K562 (cell line): ENCODE results near the gene RBKS. TPM values are rescaled to one million over a fixed set of nuclear protein-coding genes. Genes with fewer than 3 reads are reported as not detected.

Experiments used
- ATAC-seq: fragments of 200-7000 bp; cut with Tn5 transposase; 3 replicates; pipeline ENCODE4 v1.9.1; 2020; ENCODE audit warnings: moderate library complexity
- BruUV-seq: library from RNA; stranded (reverse); fragments of 400-500 nt; replicated peaks from 2 replicates; lab custom pipeline; 2021; lab: Mats Ljungman, UMichigan
- CTCF ChIA-PET: fragments of 300-600 bp; formaldehyde crosslinking; extraction: SDS; loops from one replicate; lab custom pipeline; 2021; ENCODE audit warnings: low intra/inter-chr PET ratio; lab: Yijun Ruan, JAX
- POLR2A ChIA-PET: fragments of 300-600, 350-650 bp; sonication (Branson Sonifier 250); formaldehyde crosslinking; extraction: SDS; loops from one replicate; lab custom pipeline; 2021; ENCODE audit warnings: antibody characterized with exemption, inconsistent platforms; lab: Yijun Ruan, JAX
- DNase-seq, 4 experiments: peaks; one replicate each; pipeline versions ENCODE4 v3.0.0 to v3.0.0-alpha.2; 2011 to 2018; ENCODE audit warnings: low spot score in 3 of 4, mixed read lengths in 3 of 4; ENCODE audit errors: extremely low read depth in 1 of 4
- FAIRE-seq: peaks from 2 replicates; lab custom pipeline; 2011; peaks lifted over from hg19 to GRCh38; lab: Jason Lieb, UNC
- H2AFZ ChIP-seq: 2 replicates; pipeline ENCODE4 v1.6.0; 2011; ENCODE audit warnings: low read depth, low read length, control low read depth, inconsistent platforms
- H3K27ac ChIP-seq: fragments of 200-600 bp; 3 replicates; pipeline ENCODE4 v1.8.0; 2011; ENCODE audit warnings: low read depth, mild to moderate bottlenecking, control low read depth, inconsistent platforms, low read length, moderate library complexity, mixed read lengths; ENCODE audit errors: extremely low read depth
- H3K27me3 ChIP-seq, 2 experiments: fragments of 300-600 bp in 1 of 2; 2 replicates in 1 of 2; 3 replicates in 1 of 2; pipeline versions ENCODE4 v1.6.0 to v1.8.0; 2011; ENCODE audit warnings: inconsistent platforms in 2 of 2, low read length in 2 of 2, mild to moderate bottlenecking in 1 of 2, mixed read lengths in 1 of 2, moderate library complexity in 1 of 2; ENCODE audit not compliant: control insufficient read depth in 2 of 2, insufficient read depth in 2 of 2
- H3K36me3 ChIP-seq: fragments of 300-600 bp; 3 replicates; pipeline ENCODE4 v1.8.0; 2011; ENCODE audit warnings: mild to moderate bottlenecking, low read length, inconsistent platforms; ENCODE audit not compliant: control insufficient read depth, insufficient read depth
- H3K4me1 ChIP-seq, 2 experiments: fragments of 200-600 bp in 1 of 2; replicated peaks in 1 of 2; 2 replicates in 1 of 2; 3 replicates in 1 of 2; pipeline versions ENCODE4 v1.5.1 to v1.8.0; 2011; ENCODE audit warnings: inconsistent platforms in 2 of 2, low read length in 2 of 2, mild to moderate bottlenecking in 1 of 2, mixed read lengths in 1 of 2, moderate library complexity in 1 of 2; ENCODE audit not compliant: control insufficient read depth in 2 of 2, insufficient read depth in 2 of 2
- H3K4me2 ChIP-seq: 2 replicates; pipeline ENCODE4 v1.6.1; 2011; ENCODE audit warnings: low read length, control low read depth, inconsistent platforms, mixed read lengths; ENCODE audit not compliant: insufficient read depth
- H3K4me3 ChIP-seq: fragments of 200-600 bp; sonication (generic), shearing (Covaris generic); 2 replicates; pipeline ENCODE4 v1.5.1; 2016; ENCODE audit warnings: control low read depth, inconsistent platforms
- H3K79me2 ChIP-seq: fragments of 200-600 bp; 3 replicates; pipeline ENCODE4 v1.8.0; 2011; ENCODE audit warnings: low read length, inconsistent platforms; ENCODE audit not compliant: control insufficient read depth, insufficient read depth
- H3K9ac ChIP-seq, 2 experiments: 2 replicates each; pipeline versions ENCODE4 v1.6.0 to v1.6.1; 2011; ENCODE audit warnings: low read depth in 2 of 2, low read length in 2 of 2, control low read depth in 1 of 2, inconsistent platforms in 1 of 2, mild to moderate bottlenecking in 1 of 2, mixed read lengths in 1 of 2; ENCODE audit not compliant: insufficient read depth in 1 of 2
- H3K9me1 ChIP-seq: one replicate; pipeline ENCODE4 v1.6.0; 2011; ENCODE audit warnings: inconsistent platforms, mild to moderate bottlenecking, low read length, moderate library complexity; ENCODE audit not compliant: control insufficient read depth, insufficient read depth
- H3K9me3 ChIP-seq: replicated peaks from 2 replicates; pipeline ENCODE4 v1.5.1; 2011; ENCODE audit warnings: low read depth, low read length, inconsistent platforms; ENCODE audit not compliant: control insufficient read depth, insufficient read depth
- H4K20me1 ChIP-seq: replicated peaks from 2 replicates; pipeline ENCODE4 v1.6.1; 2011; ENCODE audit warnings: low read length, inconsistent platforms, mixed read lengths; ENCODE audit not compliant: control insufficient read depth, insufficient read depth
- ATF1 ChIP-seq, 2 experiments: fragments of 450-650 bp in 1 of 2; IDR thresholded peaks; 2 replicates each; pipeline ENCODE4 v1.6.1; 2016; ENCODE audit warnings: missing compliant biosample characterization in 1 of 2, missing genetic modification characterization in 1 of 2
- CHCHD3 ChIP-seq: fragments of 250-450 bp; sonication (Bioruptor Pico); IDR thresholded peaks from 2 replicates; pipeline ENCODE4 v2.1.2; 2022; ENCODE audit warnings: mild to moderate bottlenecking
- DPF2 ChIP-seq: fragments of 450-650 bp; IDR thresholded peaks from 2 replicates; pipeline ENCODE4 v1.6.1; 2016
- E2F6 ChIP-seq, 2 experiments: IDR thresholded peaks; 2 replicates each; pipeline ENCODE4 v1.6.1; 2011; ENCODE audit warnings: borderline replicate concordance in 1 of 2, control low read depth in 1 of 2, low read depth in 1 of 2, low read length in 1 of 2, mild to moderate bottlenecking in 1 of 2, mixed read lengths in 1 of 2, moderate library complexity in 1 of 2; ENCODE audit not compliant: insufficient read depth in 1 of 2, insufficient read length in 1 of 2, poor library complexity in 1 of 2, severe bottlenecking in 1 of 2; ENCODE audit errors: extremely low read depth in 1 of 2
- FOXK2 ChIP-seq, 2 experiments: fragments of 450-650 bp; IDR thresholded peaks in 1 of 2; conservative IDR thresholded peaks in 1 of 2; 2 replicates each; pipeline ENCODE4 v1.6.1; 2016; ENCODE audit warnings: low read depth in 2 of 2, mild to moderate bottlenecking in 1 of 2
- GABPB1 ChIP-seq: sonication (generic); formaldehyde crosslinking; IDR thresholded peaks from 2 replicates; pipeline ENCODE4 v1.8.0; 2022; ENCODE audit warnings: mild to moderate bottlenecking, missing genetic modification reagents
- JUN ChIP-seq, 2 experiments: sonication (generic) in 1 of 2; formaldehyde crosslinking in 1 of 2; IDR thresholded peaks; 2 replicates each; pipeline versions ENCODE4 v1.6.1 to v1.8.0; 2012 to 2022; ENCODE audit warnings: borderline replicate concordance in 2 of 2, mild to moderate bottlenecking in 2 of 2, improper control_type of control experiment in 1 of 2, low read depth in 1 of 2, low read length in 1 of 2, missing genetic modification reagents in 1 of 2
- NBN ChIP-seq: fragments of 450-650 bp; IDR thresholded peaks from 2 replicates; pipeline ENCODE4 v1.6.1; 2016; ENCODE audit warnings: low read depth, mild to moderate bottlenecking
- NFIX ChIP-seq: fragments of 250-450 bp; sonication (Bioruptor Pico); IDR thresholded peaks from 2 replicates; pipeline ENCODE4 v1.4.0; 2020; ENCODE audit warnings: low read depth, mild to moderate bottlenecking, moderate library complexity
- NR2C2 ChIP-seq, 2 experiments: fragments of 200-800 bp in 1 of 2; sonication (Bioruptor generic) in 1 of 2; sonication (generic) in 1 of 2; formaldehyde crosslinking in 1 of 2; IDR thresholded peaks; 2 replicates each; pipeline versions ENCODE4 v1.6.1 to v1.8.0; 2016 to 2022; ENCODE audit warnings: mild to moderate bottlenecking in 1 of 2, missing compliant biosample characterization in 1 of 2, missing genetic modification characterization in 1 of 2, missing genetic modification reagents in 1 of 2
- RNF2 ChIP-seq: sonication (generic); IDR thresholded peaks from 2 replicates; pipeline ENCODE4 v1.6.1; 2016
- WGBS: fragments of 100-300 bp; shearing (Covaris generic); methylation state at CpG from one replicate; pipeline ENCODE4 v1.1.6; 2016; ENCODE audit warnings: low coverage, mixed read lengths; ENCODE audit not compliant: insufficient coverage; ENCODE audit errors: missing lambda C conversion rate; 5-methylcytosine and 5-hydroxymethylcytosine counted together
- in situ Hi-C: fragments of 300-500 bp; cut with MboI; formaldehyde crosslinking; loops from 4 replicates; pipeline ENCODE4 v1.15.0; 2018; ENCODE audit warnings: inconsistent platforms, mixed read lengths
- intact Hi-C: fragments of 100-400 bp; cut with micrococcal nuclease; formaldehyde crosslinking; loops from 2 replicates; pipeline ENCODE4 v1.14.2; 2022
- polyA plus RNA-seq, 8 experiments: library from polyadenylated mRNA; depleted of rRNA in 4 of 8; stranded (reverse) in 5 of 8; unstranded in 3 of 8; fragments of >200 nt; fragmentation: Nextera tagmentation in 2 of 8; fragmentation: Illumina TruSeq in 1 of 8; extraction: Ambion mirVana in 2 of 8; extraction: Trizol in 1 of 8; gene quantifications; 2 replicates each; pipeline versions ENCODE4 v1.2.1 to v1.2.3, GENCODE V29; 2011 to 2014; ENCODE audit warnings: inconsistent platforms in 1 of 8, missing spikeins in 1 of 8
- total RNA-seq, 7 experiments: library from RNA; depleted of rRNA in 6 of 7; stranded (reverse); fragments of >200 nt in 6 of 7; fragmentation: Illumina TruSeq in 2 of 7; extraction: Trizol in 2 of 7; gene quantifications; 2 replicates each; pipeline versions ENCODE4 v1.2.1 to v1.2.3, GENCODE V29; 2011 to 2021; ENCODE audit warnings: low replicate concordance in 1 of 7
- TF ChIP-seq, protein P1 (sequence below): sonication (generic); formaldehyde crosslinking; IDR thresholded peaks from 2 replicates; pipeline ENCODE4 v1.8.0; 2022; ENCODE audit warnings: missing genetic modification reagents, mild to moderate bottlenecking, borderline replicate concordance
- TF ChIP-seq, protein P2 (sequence below): sonication (generic); formaldehyde crosslinking; IDR thresholded peaks from 2 replicates; pipeline ENCODE4 v1.8.0; 2022; ENCODE audit warnings: missing genetic modification reagents, mild to moderate bottlenecking, moderate library complexity, borderline replicate concordance
- TF ChIP-seq, protein P3 (sequence below): IDR thresholded peaks from 2 replicates; pipeline ENCODE4 v1.6.1; 2011; ENCODE audit not compliant: insufficient read length; ENCODE audit errors: extremely low read depth

Gene RBKS
- total and polyA plus RNA-seq, 9 of the 15 experiments (the other 6 are each of a cell fraction or from before 2014, with no cell fraction given) = 0.06 to 0.39 (median 0.19) TPM

GRCh38 chr2:27890924-27891672 is 911 bp upstream of the RBKS start:
- TSS peak; percentile 65 for BruUV-seq
- TF ChIP-seq NR2C2 (CRISPR knock-in tag; IDR thresholded peaks at IDR 0.05) (peak; percentile 54; the same call in 1 of the 2 replicates), NR2C2 (tag; IDR thresholded peaks at IDR 0.05) (no peak), ATF1 (CRISPR knock-in tag; IDR thresholded peaks at IDR 0.05) (peak; percentile 93), ATF1 (tag; IDR thresholded peaks at IDR 0.05) (peak; percentile 100), NFIX (CRISPR knock-in tag) (no peak), RNF2 (0 out of 2 replicates have a peak, but pooled peaks have one; percentile 21), GABPB1 (peak; percentile 95), JUN (IDR thresholded peaks at IDR 0.05; ENCODE audit: borderline replicate concordance, low read depth, low read length) (0 out of 2 replicates have a peak, but pooled peaks have one; percentile 37), JUN (CRISPR knock-in tag; IDR thresholded peaks at IDR 0.05; ENCODE audit: borderline replicate concordance) (0 out of 2 replicates have a peak, but pooled peaks have one; percentile 65), FOXK2 (conservative IDR thresholded peaks at IDR 0.05 in 1 of 2, IDR thresholded peaks at IDR 0.05 in 1 of 2; ENCODE audit: low read depth in 2 of 2) (peak; percentile 33 to 47; a peak in 1 of 4 replicates), DPF2 (peak; percentile 27; the same call in 1 of the 2 replicates), E2F6 (IDR thresholded peaks at IDR 0.05; ENCODE audit: borderline replicate concordance in 1 of 2, extremely low read depth in 1 of 2, insufficient read depth in 1 of 2, insufficient read length in 1 of 2, low read depth in 1 of 2, low read length in 1 of 2, poor library complexity in 1 of 2, severe bottlenecking in 1 of 2) (peak; percentile 78 to 89), NBN (peak; percentile 98), CHCHD3 (CRISPR knock-in tag) (no peak)
- TF ChIP-seq, protein P1, sequence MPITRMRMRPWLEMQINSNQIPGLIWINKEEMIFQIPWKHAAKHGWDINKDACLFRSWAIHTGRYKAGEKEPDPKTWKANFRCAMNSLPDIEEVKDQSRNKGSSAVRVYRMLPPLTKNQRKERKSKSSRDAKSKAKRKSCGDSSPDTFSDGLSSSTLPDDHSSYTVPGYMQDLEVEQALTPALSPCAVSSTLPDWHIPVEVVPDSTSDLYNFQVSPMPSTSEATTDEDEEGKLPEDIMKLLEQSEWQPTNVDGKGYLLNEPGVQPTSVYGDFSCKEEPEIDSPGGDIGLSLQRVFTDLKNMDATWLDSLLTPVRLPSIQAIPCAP (CRISPR knock-in tag) = no peak
- TF ChIP-seq, protein P2, sequence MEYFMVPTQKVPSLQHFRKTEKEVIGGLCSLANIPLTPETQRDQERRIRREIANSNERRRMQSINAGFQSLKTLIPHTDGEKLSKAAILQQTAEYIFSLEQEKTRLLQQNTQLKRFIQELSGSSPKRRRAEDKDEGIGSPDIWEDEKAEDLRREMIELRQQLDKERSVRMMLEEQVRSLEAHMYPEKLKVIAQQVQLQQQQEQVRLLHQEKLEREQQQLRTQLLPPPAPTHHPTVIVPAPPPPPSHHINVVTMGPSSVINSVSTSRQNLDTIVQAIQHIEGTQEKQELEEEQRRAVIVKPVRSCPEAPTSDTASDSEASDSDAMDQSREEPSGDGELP (CRISPR knock-in tag) = peak; percentile 55; the same call in 1 of the 2 replicates
- TF ChIP-seq, protein P3, sequence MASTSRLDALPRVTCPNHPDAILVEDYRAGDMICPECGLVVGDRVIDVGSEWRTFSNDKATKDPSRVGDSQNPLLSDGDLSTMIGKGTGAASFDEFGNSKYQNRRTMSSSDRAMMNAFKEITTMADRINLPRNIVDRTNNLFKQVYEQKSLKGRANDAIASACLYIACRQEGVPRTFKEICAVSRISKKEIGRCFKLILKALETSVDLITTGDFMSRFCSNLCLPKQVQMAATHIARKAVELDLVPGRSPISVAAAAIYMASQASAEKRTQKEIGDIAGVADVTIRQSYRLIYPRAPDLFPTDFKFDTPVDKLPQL = no peak

More at GRCh38 chr2:27890924-27891672, 911 bp upstream of the RBKS start:
- WGBS = 13% methylated on average over 23 of the region's 24 CpGs
- peaks cover 6 to 10% of the 10 kb centered on the region in 2 experiments; a peak in 4 of 5 replicates for H3K4me1 ChIP-seq
- FAIRE-seq (peak; percentile 81), ATAC-seq (peak; percentile 19), DNase-seq (peak; percentile 81 to 85 (median 82))
- peaks cover 26% of the 10 kb centered on the region for H3K79me2 ChIP-seq
- no peaks in the 10 kb centered on the region for H4K20me1 ChIP-seq
- H3K36me3 ChIP-seq = peaks cover 12% of the 10 kb centered on the region; the same call in 1 of the 3 replicates
- H2AFZ ChIP-seq = peak overlapping the region; percentile 98
- intact Hi-C loops = loop anchor here (10.0 kb wide), 2 partner anchors 136 to 504 kb away; partner anchors contain the start of gene FOSL2
- no peaks in the 10 kb centered on the region for H3K9me3 ChIP-seq
- H3K27me3 ChIP-seq = no peaks in the 10 kb centered on the region
- ChIA-PET CTCF (no interaction called here), POLR2A (interaction anchor here (1.5 kb wide), 1 partner anchor 8 kb away, joined by 5 read pairs; no protein-coding TSS in a partner anchor)
- peak overlapping the region; percentile 93 for H3K27ac ChIP-seq
- peak overlapping the region; percentile 57 for H3K4me3 ChIP-seq
- H3K4me2 ChIP-seq = peak overlapping the region; percentile 96
- in situ Hi-C loops = no loop called here
- H3K9ac ChIP-seq = peak overlapping the region; percentile 84 to 89
- no peaks in the 10 kb centered on the region for H3K9me1 ChIP-seq
